ENCODE data around the gene PGLYRP2.
A peak's percentile ranks its signal among the peaks of the same experiment; 100 is the strongest.

PGLYRP2 gene

DNA sequence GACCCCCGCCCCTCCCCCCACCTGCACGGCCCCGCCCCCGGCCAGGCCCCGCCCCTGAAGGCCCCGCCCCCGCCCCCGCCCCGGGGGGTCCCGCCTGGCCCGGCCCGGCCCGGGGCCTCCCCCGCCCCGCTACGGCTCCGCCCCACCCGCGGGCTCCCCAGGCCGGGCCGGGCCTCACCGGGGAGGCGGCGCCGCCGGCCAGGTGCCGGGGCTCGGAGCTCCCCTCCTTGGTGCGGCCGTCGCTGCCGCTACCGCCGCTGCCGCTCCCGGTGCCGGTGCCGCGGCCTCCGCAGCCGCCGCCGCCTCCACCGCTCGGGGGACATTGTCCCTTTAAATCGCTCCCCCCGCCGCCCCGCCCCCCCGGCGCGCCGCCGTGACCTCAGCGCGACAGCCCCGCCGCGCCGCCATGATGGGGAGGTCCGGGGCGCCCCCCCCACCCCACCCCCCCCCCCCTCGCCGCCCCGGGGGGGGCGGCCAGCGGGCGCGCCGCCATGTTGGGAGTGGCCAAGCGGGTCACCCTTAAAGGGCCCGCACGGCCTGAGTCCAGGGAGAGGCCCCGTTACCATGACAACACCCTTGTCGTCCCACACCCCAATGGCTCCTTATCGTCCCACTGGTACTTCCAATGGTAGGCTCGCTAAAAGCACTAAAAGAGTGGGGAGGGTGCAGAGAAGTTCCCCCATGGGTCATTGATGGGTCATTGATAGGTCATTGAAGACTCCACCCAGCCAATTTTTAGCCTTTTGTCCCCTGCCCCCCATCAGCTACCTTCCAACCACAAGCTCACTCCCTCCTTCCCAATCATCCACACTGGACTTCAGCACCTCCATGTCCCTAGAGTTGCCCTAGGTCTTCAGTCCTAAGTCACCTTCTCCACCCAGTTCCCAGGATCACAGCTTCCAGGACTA lies 29.4 kb downstream of the PGLYRP2 start, which contains the start of gene WIZ (continued):
- TF ChIP-seq, protein P1, sequence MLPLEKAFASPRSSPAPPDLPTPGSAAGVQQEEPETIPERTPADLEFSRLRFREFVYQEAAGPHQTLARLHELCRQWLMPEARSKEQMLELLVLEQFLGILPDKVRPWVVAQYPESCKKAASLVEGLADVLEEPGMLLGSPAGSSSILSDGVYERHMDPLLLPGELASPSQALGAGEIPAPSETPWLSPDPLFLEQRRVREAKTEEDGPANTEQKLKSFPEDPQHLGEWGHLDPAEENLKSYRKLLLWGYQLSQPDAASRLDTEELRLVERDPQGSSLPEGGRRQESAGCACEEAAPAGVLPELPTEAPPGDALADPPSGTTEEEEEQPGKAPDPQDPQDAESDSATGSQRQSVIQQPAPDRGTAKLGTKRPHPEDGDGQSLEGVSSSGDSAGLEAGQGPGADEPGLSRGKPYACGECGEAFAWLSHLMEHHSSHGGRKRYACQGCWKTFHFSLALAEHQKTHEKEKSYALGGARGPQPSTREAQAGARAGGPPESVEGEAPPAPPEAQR (tag by site-specific recombination; IDR thresholded peaks at IDR 0.05), result no peak
- TF ChIP-seq, protein P2, sequence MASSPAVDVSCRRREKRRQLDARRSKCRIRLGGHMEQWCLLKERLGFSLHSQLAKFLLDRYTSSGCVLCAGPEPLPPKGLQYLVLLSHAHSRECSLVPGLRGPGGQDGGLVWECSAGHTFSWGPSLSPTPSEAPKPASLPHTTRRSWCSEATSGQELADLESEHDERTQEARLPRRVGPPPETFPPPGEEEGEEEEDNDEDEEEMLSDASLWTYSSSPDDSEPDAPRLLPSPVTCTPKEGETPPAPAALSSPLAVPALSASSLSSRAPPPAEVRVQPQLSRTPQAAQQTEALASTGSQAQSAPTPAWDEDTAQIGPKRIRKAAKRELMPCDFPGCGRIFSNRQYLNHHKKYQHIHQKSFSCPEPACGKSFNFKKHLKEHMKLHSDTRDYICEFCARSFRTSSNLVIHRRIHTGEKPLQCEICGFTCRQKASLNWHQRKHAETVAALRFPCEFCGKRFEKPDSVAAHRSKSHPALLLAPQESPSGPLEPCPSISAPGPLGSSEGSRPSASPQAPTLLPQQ (tag by site-specific recombination; IDR thresholded peaks at IDR 0.05), result no peak
- TF ChIP-seq ZNF701 (tag by site-specific recombination; IDR thresholded peaks at IDR 0.05), result 0 out of 2 replicates have a peak, but pooled peaks have one; percentile 9
- no peak for TF ChIP-seq HOXC10 (CRISPR knock-in tag; IDR thresholded peaks at IDR 0.05)
- TF ChIP-seq, protein P3, sequence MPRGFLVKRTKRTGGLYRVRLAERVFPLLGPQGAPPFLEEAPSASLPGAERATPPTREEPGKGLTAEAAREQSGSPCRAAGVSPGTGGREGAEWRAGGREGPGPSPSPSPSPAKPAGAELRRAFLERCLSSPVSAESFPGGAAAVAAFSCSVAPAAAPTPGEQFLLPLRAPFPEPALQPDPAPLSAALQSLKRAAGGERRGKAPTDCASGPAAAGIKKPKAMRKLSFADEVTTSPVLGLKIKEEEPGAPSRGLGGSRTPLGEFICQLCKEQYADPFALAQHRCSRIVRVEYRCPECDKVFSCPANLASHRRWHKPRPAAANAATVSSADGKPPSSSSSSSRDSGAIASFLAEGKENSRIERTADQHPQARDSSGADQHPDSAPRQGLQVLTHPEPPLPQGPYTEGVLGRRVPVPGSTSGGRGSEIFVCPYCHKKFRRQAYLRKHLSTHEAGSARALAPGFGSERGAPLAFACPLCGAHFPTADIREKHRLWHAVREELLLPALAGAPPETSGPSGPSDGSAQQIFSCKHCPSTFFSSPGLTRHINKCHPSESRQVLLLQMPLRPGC (tag by site-specific recombination; IDR thresholded peaks at IDR 0.05), result no peak
- no peak for TF ChIP-seq MYNN (tag by site-specific recombination; IDR thresholded peaks at IDR 0.05; ENCODE audit: borderline replicate concordance)
- 0 out of 2 replicates have a peak, but pooled peaks have one; percentile 16 for TF ChIP-seq ZNF416 (tag by site-specific recombination; IDR thresholded peaks at IDR 0.05)
- TF ChIP-seq, protein P4, sequence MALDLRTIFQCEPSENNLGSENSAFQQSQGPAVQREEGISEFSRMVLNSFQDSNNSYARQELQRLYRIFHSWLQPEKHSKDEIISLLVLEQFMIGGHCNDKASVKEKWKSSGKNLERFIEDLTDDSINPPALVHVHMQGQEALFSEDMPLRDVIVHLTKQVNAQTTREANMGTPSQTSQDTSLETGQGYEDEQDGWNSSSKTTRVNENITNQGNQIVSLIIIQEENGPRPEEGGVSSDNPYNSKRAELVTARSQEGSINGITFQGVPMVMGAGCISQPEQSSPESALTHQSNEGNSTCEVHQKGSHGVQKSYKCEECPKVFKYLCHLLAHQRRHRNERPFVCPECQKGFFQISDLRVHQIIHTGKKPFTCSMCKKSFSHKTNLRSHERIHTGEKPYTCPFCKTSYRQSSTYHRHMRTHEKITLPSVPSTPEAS (tag by site-specific recombination; IDR thresholded peaks at IDR 0.05), result no peak
- TF ChIP-seq ZNF133 (tag by site-specific recombination; IDR thresholded peaks at IDR 0.05), result peak; percentile 10; the same call in 1 of the 2 replicates
- TF ChIP-seq ZNF514 (tag by site-specific recombination; IDR thresholded peaks at IDR 0.05), result no peak
- peak; percentile 30; the same call in 1 of the 2 replicates for TF ChIP-seq ZNF558 (tag by site-specific recombination; IDR thresholded peaks at IDR 0.05)
- no peak for TF ChIP-seq ZNF121 (tag by site-specific recombination; IDR thresholded peaks at IDR 0.05)
- no peak for TF ChIP-seq ZNF302 (tag by site-specific recombination; IDR thresholded peaks at IDR 0.05; ENCODE audit: low read depth)
- no peak for TF ChIP-seq ZNF785 (tag by site-specific recombination; IDR thresholded peaks at IDR 0.05)
- TF ChIP-seq ZNF426 (tag by site-specific recombination; IDR thresholded peaks at IDR 0.05), result no peak
- TF ChIP-seq ZNF48 (tag by site-specific recombination; IDR thresholded peaks at IDR 0.05), result no peak
- TF ChIP-seq, protein P5, sequence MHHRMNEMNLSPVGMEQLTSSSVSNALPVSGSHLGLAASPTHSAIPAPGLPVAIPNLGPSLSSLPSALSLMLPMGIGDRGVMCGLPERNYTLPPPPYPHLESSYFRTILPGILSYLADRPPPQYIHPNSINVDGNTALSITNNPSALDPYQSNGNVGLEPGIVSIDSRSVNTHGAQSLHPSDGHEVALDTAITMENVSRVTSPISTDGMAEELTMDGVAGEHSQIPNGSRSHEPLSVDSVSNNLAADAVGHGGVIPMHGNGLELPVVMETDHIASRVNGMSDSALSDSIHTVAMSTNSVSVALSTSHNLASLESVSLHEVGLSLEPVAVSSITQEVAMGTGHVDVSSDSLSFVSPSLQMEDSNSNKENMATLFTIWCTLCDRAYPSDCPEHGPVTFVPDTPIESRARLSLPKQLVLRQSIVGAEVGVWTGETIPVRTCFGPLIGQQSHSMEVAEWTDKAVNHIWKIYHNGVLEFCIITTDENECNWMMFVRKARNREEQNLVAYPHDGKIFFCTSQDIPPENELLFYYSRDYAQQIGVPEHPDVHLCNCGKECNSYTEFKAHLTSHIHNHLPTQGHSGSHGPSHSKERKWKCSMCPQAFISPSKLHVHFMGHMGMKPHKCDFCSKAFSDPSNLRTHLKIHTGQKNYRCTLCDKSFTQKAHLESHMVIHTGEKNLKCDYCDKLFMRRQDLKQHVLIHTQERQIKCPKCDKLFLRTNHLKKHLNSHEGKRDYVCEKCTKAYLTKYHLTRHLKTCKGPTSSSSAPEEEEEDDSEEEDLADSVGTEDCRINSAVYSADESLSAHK (tag by site-specific recombination; IDR thresholded peaks at IDR 0.05), result no peak
- 0 out of 2 replicates have a peak, but pooled peaks have one; percentile 18 for TF ChIP-seq KLF7 (tag by site-specific recombination; IDR thresholded peaks at IDR 0.05; ENCODE audit: borderline replicate concordance)
- TF ChIP-seq ZNF830 (tag by site-specific recombination; IDR thresholded peaks at IDR 0.05; ENCODE audit: low read depth), result no peak
- no peak for TF ChIP-seq ZBTB1 (tag by site-specific recombination; IDR thresholded peaks at IDR 0.05)
- no peak for TF ChIP-seq MEIS1 (CRISPR knock-in tag; IDR thresholded peaks at IDR 0.05; ENCODE audit: borderline replicate concordance)
- TF ChIP-seq ZNF561 (tag by site-specific recombination; IDR thresholded peaks at IDR 0.05; ENCODE audit: borderline replicate concordance), result no peak
- no peak for TF ChIP-seq ZNF423 (tag by site-specific recombination; IDR thresholded peaks at IDR 0.05)
- TF ChIP-seq ZNF138 (tag by site-specific recombination; IDR thresholded peaks at IDR 0.05; ENCODE audit: borderline replicate concordance), result no peak
- no peak for TF ChIP-seq BCL11B (tag by site-specific recombination; IDR thresholded peaks at IDR 0.05; ENCODE audit: low read depth)
- TF ChIP-seq, protein P6, sequence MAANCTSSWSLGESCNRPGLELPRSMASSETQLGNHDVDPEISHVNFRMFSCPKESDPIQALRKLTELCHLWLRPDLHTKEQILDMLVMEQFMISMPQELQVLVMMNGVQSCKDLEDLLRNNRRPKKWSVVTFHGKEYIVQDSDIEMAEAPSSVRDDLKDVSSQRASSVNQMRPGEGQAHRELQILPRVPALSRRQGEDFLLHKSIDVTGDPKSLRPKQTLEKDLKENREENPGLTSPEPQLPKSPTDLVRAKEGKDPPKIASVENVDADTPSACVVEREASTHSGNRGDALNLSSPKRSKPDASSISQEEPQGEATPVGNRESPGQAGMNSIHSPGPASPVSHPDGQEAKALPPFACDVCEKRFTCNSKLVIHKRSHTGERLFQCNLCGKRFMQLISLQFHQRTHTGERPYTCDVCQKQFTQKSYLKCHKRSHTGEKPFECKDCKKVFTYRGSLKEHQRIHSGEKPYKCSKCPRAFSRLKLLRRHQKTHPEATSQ (tag by site-specific recombination; IDR thresholded peaks at IDR 0.05), result no peak
- no peak for TF ChIP-seq YY2 (tag by site-specific recombination; IDR thresholded peaks at IDR 0.05)
- TF ChIP-seq ZNF10 (tag by site-specific recombination; IDR thresholded peaks at IDR 0.05), result no peak
